Esophagus squamous epithelium (tissue), 4 donors: Measurements from ENCODE around the gene PSMA7.

Source experiments
- POLR2A ChIP-seq, 4 donors: fragments of 450-650 bp; IDR thresholded peaks; one replicate each; pipeline ENCODE4 v1.6.1; 2017; ENCODE audit warnings: antibody characterized with exemption in 4 of 4, mild to moderate bottlenecking in 4 of 4, moderate library complexity in 3 of 4
- TF ChIP-seq, protein P1 (sequence below), 6 experiments: fragments of 450-650 bp in 4 of 6; fragments of 200-600 bp in 2 of 6; sonication (generic) in 2 of 6; IDR thresholded peaks; one replicate each; pipeline ENCODE4 v1.5.1; 2016 to 2019; ENCODE audit warnings: antibody characterized with exemption in 6 of 6, mild to moderate bottlenecking in 4 of 6, moderate library complexity in 4 of 6

DNA sequence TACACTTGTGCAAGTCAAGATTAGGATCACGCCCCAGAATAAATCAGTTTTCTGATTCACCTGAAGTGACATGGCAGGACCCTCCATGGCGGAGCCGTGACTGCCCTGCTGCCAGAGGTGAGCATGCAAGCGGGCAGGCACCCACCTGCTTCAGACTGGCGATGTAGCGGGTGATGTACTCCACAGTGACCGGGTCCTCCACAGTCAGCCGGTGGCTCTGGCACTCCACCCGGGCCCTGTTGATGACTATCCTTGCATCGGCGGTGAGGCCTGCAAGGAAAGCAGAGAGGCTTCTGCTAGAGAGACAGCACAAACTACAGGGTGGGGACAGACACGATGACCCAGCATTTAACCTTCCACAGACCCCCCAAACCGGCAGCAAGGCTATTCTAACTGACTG is 3.6 kb downstream of the PSMA7 start:
- no peak for TF ChIP-seq POLR2A (IDR thresholded peaks at IDR 0.05)
- TF ChIP-seq, protein P1, sequence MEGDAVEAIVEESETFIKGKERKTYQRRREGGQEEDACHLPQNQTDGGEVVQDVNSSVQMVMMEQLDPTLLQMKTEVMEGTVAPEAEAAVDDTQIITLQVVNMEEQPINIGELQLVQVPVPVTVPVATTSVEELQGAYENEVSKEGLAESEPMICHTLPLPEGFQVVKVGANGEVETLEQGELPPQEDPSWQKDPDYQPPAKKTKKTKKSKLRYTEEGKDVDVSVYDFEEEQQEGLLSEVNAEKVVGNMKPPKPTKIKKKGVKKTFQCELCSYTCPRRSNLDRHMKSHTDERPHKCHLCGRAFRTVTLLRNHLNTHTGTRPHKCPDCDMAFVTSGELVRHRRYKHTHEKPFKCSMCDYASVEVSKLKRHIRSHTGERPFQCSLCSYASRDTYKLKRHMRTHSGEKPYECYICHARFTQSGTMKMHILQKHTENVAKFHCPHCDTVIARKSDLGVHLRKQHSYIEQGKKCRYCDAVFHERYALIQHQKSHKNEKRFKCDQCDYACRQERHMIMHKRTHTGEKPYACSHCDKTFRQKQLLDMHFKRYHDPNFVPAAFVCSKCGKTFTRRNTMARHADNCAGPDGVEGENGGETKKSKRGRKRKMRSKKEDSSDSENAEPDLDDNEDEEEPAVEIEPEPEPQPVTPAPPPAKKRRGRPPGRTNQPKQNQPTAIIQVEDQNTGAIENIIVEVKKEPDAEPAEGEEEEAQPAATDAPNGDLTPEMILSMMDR (IDR thresholded peaks at IDR 0.05) = no peak
